Measurements from ENCODE around the gene OSTN. TPM values are rescaled to one million over a fixed set of nuclear protein-coding genes. Genes with fewer than 3 reads are reported as not detected.
"Not testable (repeated sequence)": the region's sequence is repeated elsewhere in the genome, so short reads cannot be mapped to it uniquely, and the experiment has no call there.

Gene OSTN
- total RNA-seq, 4 donors from 2014 or later: not detected

- H3K4me1 ChIP-seq: no peaks in the 10 kb centered on the region
- H3K27me3 ChIP-seq: no peaks in the 10 kb centered on the region
- no peak for DNase-seq
- 56 to 72% methylated on average over 3 of the region's 3 CpGs for WGBS, 2 donors
- no peaks in the 10 kb centered on the region for H3K36me3 ChIP-seq
- H3K9me3 ChIP-seq: no peaks in the 10 kb centered on the region
- H3K4me3 ChIP-seq: no peak overlapping the region
- H3K27ac ChIP-seq: no peak overlapping the region
- intact Hi-C loops (cut with DNase I): no loop called here
- TF ChIP-seq CTCF (IDR thresholded peaks at IDR 0.05) (no peak), POLR2A (IDR thresholded peaks at IDR 0.05) (no peak)
Observed at GRCh38 chr3:191176038-191176785, 22.8 kb upstream of the OSTN start.

- intact Hi-C loops (cut with DNase I); DNase-seq; H3K9me3 ChIP-seq; H3K36me3 ChIP-seq; H3K27ac ChIP-seq; H3K27me3 ChIP-seq; H3K4me3 ChIP-seq; H3K4me1 ChIP-seq: not testable (repeated sequence)
- WGBS, 2 donors: 82 to 92% methylated on average over 9 of the region's 9 CpGs
Observed at GRCh38 chr3:191185382-191185781, 13.7 kb upstream of the OSTN start.

- H3K27ac ChIP-seq; H3K4me3 ChIP-seq; H3K9me3 ChIP-seq; DNase-seq; H3K4me1 ChIP-seq; H3K36me3 ChIP-seq; intact Hi-C loops (cut with DNase I); H3K27me3 ChIP-seq: not testable (repeated sequence)
- 80 to 87% methylated on average over 4 to 5 of the region's 5 CpGs for WGBS, 2 donors
Observed at GRCh38 chr3:191188246-191188645, 10.8 kb upstream of the OSTN start.

- H3K27me3 ChIP-seq; H3K4me3 ChIP-seq; DNase-seq; intact Hi-C loops (cut with DNase I); H3K4me1 ChIP-seq; H3K9me3 ChIP-seq; H3K36me3 ChIP-seq; H3K27ac ChIP-seq: not testable (repeated sequence)
- WGBS, 2 donors: 82 to 91% methylated on average over 4 of the region's 4 CpGs
Observed at GRCh38 chr3:191192270-191192669, 6.8 kb upstream of the OSTN start.

GRCh38 chr3:191192941-191193340 lies 6.1 kb upstream of the OSTN start:
- Histone ChIP-seq H3K36me3 (no peaks in the 10 kb centered on the region), H3K4me3 (no peak overlapping the region), H3K27me3 (no peaks in the 10 kb centered on the region), H3K27ac (no peak overlapping the region), H3K4me1 (no peaks in the 10 kb centered on the region), H3K9me3 (no peaks in the 10 kb centered on the region)
- intact Hi-C loops (cut with DNase I): no loop called here
- TF ChIP-seq CTCF (IDR thresholded peaks at IDR 0.05): no peak
- TF ChIP-seq POLR2A (IDR thresholded peaks at IDR 0.05): no peak
- DNase-seq: no peak

- TF ChIP-seq CTCF (IDR thresholded peaks at IDR 0.05) (no peak), POLR2A (IDR thresholded peaks at IDR 0.05) (no peak)
- DNase-seq: no peak
- no peaks in the 10 kb centered on the region for H3K27me3 ChIP-seq
- no peak overlapping the region for H3K4me3 ChIP-seq
- 77 to 84% methylated on average over 3 of the region's 3 CpGs for whole genome bisulfite sequencing, 2 donors
- no peaks in the 10 kb centered on the region for H3K36me3 ChIP-seq
- H3K27ac ChIP-seq: no peak overlapping the region
- H3K9me3 ChIP-seq: no peaks in the 10 kb centered on the region
- no peaks in the 10 kb centered on the region for H3K4me1 ChIP-seq
- intact Hi-C loops (cut with DNase I): no loop called here
Observed at GRCh38 chr3:191197761-191198306, 1.2 kb upstream of the OSTN start.

- 55 to 58% methylated on average over 5 of the region's 5 CpGs for WGBS, 2 donors
- Histone ChIP-seq H3K9me3 (no peaks in the 10 kb centered on the region), H3K4me1 (no peaks in the 10 kb centered on the region), H3K27me3 (no peaks in the 10 kb centered on the region), H3K36me3 (no peaks in the 10 kb centered on the region), H3K27ac (no peak overlapping the region), H3K4me3 (no peak overlapping the region)
- no peak for TF ChIP-seq POLR2A (IDR thresholded peaks at IDR 0.05)
- intact Hi-C loops (cut with DNase I): no loop called here
- no peak for DNase-seq
Observed at GRCh38 chr3:191198480-191198879, 561 bp upstream of the OSTN start.
